H1 (cell line): ENCODE measurements around the gene ZNF425.

Experiments
- CTCF ChIP-seq, 3 experiments: IDR thresholded peaks; 1 replicate in 2 of 3; 2 replicates in 1 of 3; pipeline versions ENCODE4 v1.5.1 to v1.6.1; 2011; ENCODE audit warnings: low read length in 3 of 3, mild to moderate bottlenecking in 3 of 3, inconsistent platforms in 2 of 3, low read depth in 1 of 3, moderate library complexity in 1 of 3; ENCODE audit not compliant: insufficient read depth in 1 of 3; ENCODE audit errors: control extremely low read depth in 1 of 3
- SP2 ChIP-seq: IDR thresholded peaks from 2 replicates; pipeline ENCODE4 v1.6.1; 2012; ENCODE audit warnings: mild to moderate bottlenecking, low read length, inconsistent platforms

DNA sequence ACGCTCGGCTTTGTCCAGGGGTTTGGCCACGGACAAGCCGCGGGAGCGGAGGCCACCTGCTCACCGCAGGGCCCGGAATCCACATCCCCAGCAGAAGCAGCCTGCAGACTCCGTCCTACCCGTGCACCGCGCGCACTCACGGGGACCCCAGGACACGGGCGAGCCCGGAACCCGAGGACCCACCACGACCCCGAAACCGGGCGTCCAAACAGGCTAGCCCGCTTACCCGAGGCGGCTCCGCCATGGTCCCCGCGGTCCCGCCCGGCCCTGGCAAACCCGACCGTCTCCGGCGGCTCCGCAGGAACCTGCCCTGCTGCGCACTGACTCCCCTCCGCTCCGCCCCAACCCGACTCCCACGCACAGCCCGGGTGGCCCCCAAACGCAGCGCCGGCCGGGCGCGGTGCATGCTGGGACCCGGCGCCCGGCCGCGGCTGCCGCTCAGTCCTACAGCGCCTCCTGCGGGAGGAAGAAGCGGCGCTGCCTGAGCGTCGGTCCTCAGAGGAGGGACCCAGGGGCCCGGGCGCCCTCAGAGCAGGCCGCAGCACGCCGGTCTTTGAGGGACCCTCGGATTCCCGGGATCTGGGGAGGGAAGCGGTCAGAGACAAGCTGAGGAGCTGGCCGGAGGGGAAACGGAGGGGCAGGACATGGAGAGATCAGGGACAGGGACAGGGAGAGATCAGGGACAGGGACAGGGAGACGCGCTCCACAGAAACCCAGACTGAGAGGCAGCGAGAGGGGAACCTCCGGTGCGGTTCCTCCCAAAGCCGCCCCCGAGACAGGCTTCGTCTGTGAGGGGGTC is 35.5 kb downstream of the ZNF425 start, which contains the start of gene ZNF786:
- TF ChIP-seq CTCF (IDR thresholded peaks at IDR 0.05; ENCODE audit: control extremely low read depth in 1 of 3, insufficient read depth in 1 of 3, low read depth in 1 of 3, low read length in 3 of 3), result peak; percentile 83 to 93 (median 85)
- no peak for TF ChIP-seq SP2
